GM10847 (cell line): ENCODE measurements around the gene GUK1.
A peak's percentile ranks its signal among the peaks of the same experiment; 100 is the strongest.

Source experiments
- POLR2A ChIP-seq: IDR thresholded peaks from 2 replicates; pipeline ENCODE4 v1.6.1; 2011; ENCODE audit not compliant: insufficient read length; ENCODE audit errors: extremely low read depth

Gene GUK1

GRCh38 chr1:228109962-228110488, 30.1 kb upstream of the GUK1 start:
- TF ChIP-seq POLR2A: no peak

GRCh38 chr1:228110556-228110955, 29.5 kb upstream of the GUK1 start:
- TF ChIP-seq POLR2A: no peak

GRCh38 chr1:228112167-228112566, 27.9 kb upstream of the GUK1 start:
- no peak for TF ChIP-seq POLR2A

GRCh38 chr1:228112617-228113016, 27.5 kb upstream of the GUK1 start:
- TF ChIP-seq POLR2A: no peak

GRCh38 chr1:228114827-228115226, 25.3 kb upstream of the GUK1 start:
- TF ChIP-seq POLR2A: no peak

- TF ChIP-seq POLR2A: no peak
Observed at GRCh38 chr1:228117335-228117734, 22.7 kb upstream of the GUK1 start.

GRCh38 chr1:228118040-228118439, 22.0 kb upstream of the GUK1 start:
- no peak for TF ChIP-seq POLR2A

GRCh38 chr1:228120351-228120750, 19.7 kb upstream of the GUK1 start:
- no peak for TF ChIP-seq POLR2A

GRCh38 chr1:228120857-228121489, 19.1 kb upstream of the GUK1 start:
- TF ChIP-seq POLR2A: no peak

GRCh38 chr1:228122921-228123441, 17.1 kb upstream of the GUK1 start:
- TF ChIP-seq POLR2A: no peak

GRCh38 chr1:228123505-228123904, 16.6 kb upstream of the GUK1 start:
- no peak for TF ChIP-seq POLR2A

GRCh38 chr1:228125185-228125584, 14.9 kb upstream of the GUK1 start:
- no peak for TF ChIP-seq POLR2A

GRCh38 chr1:228131766-228132165, 8.3 kb upstream of the GUK1 start:
- no peak for TF ChIP-seq POLR2A

GRCh38 chr1:228134591-228134990, 5.5 kb upstream of the GUK1 start:
- no peak for TF ChIP-seq POLR2A

- no peak for TF ChIP-seq POLR2A
Observed at GRCh38 chr1:228136901-228137300, 3.2 kb upstream of the GUK1 start.

- peak; percentile 38 for TF ChIP-seq POLR2A
Observed at GRCh38 chr1:228139406-228139930, 611 bp upstream of the GUK1 start.
